Transverse colon (tissue), 4 donors: ENCODE results near the gene ZNF431. TPM values are rescaled to one million over a fixed set of nuclear protein-coding genes. Genes with fewer than 3 reads are reported as not detected.

Experiments
- DNase-seq: peaks from one replicate; pipeline ENCODE4 v3.0.0-alpha.2; 2019
- H3K27ac ChIP-seq, 4 donors: fragments of 200-600 bp; sonication (generic); 2 replicates each; pipeline ENCODE4 v1.5.1; 2016 to 2018; ENCODE audit warnings: inconsistent platforms in 4 of 4
- H3K27me3 ChIP-seq: fragments of 200-600 bp; sonication (generic); 2 replicates; pipeline ENCODE4 v1.5.1; 2017; ENCODE audit warnings: inconsistent platforms
- H3K36me3 ChIP-seq, 4 donors: fragments of 200-600 bp; sonication (generic); 2 replicates each; pipeline ENCODE4 v1.5.1; 2017 to 2019; ENCODE audit warnings: inconsistent platforms in 4 of 4
- H3K4me1 ChIP-seq, 4 donors: fragments of 200-600 bp; sonication (generic); 2 replicates each; pipeline ENCODE4 v1.5.1; 2017 to 2020; ENCODE audit warnings: inconsistent platforms in 4 of 4
- H3K4me3 ChIP-seq, 4 donors: fragments of 200-600 bp; sonication (generic); 1 replicate in 1 of 4; 2 replicates in 3 of 4; pipeline versions ENCODE4 v1.5.1 to v1.6.1; 2017 to 2019; ENCODE audit warnings: inconsistent platforms in 4 of 4
- H3K9me3 ChIP-seq, 2 donors: fragments of 200-600 bp; sonication (generic); 2 replicates each; pipeline ENCODE4 v1.5.1; 2017 to 2019; ENCODE audit warnings: inconsistent platforms in 2 of 2
- CTCF ChIP-seq, 5 experiments: fragments of 200-600 bp in 3 of 5; fragments of 450-650 bp in 2 of 5; sonication (generic) in 3 of 5; IDR thresholded peaks; 1 replicate in 2 of 5; 2 replicates in 3 of 5; pipeline ENCODE4 v1.5.1; 2016 to 2017; ENCODE audit warnings: antibody characterized with exemption in 5 of 5, inconsistent platforms in 3 of 5, mild to moderate bottlenecking in 2 of 5, moderate library complexity in 1 of 5
- EP300 ChIP-seq: sonication (generic); formaldehyde crosslinking; IDR thresholded peaks from one replicate; pipeline ENCODE4 v1.6.1; 2017; ENCODE audit warnings: antibody characterized with exemption, low read depth
- POLR2A ChIP-seq: fragments of 450-650 bp; IDR thresholded peaks from one replicate; pipeline ENCODE4 v1.6.1; 2016; ENCODE audit warnings: antibody characterized with exemption, mild to moderate bottlenecking, moderate library complexity
- POLR2AphosphoS5 ChIP-seq, 3 donors: sonication (generic); formaldehyde crosslinking; IDR thresholded peaks; one replicate each; pipeline ENCODE4 v1.6.1; 2016; ENCODE audit warnings: antibody characterized with exemption in 3 of 3
- WGBS, 2 donors: methylation state at CpG; one replicate each; pipeline ENCODE4 v1.1.5; 2018; ENCODE audit warnings: low coverage in 1 of 2; 5-methylcytosine and 5-hydroxymethylcytosine counted together
- in situ Hi-C, 4 donors: fragments of 200-750 bp; cut with MboI; loops; one replicate each; pipeline versions ENCODE4 v1.15.0 to v1.15.1; 2017; ENCODE audit warnings: low sequenced_read_pairs in 3 of 4, low pct_ligation_motif_present in 1 of 4, low pct_unique_long_range_greater_than_20kb in 1 of 4
- intact Hi-C: fragments of 100-400 bp; cut with DNase I; formaldehyde crosslinking; loops from one replicate; pipeline ENCODE4 v1.15.1; 2023; ENCODE audit warnings: low total_unique reads
- small RNA-seq, 4 donors: library from RNA; depleted of rRNA; stranded (forward); fragments of <200 nt; gene quantifications; one replicate each; pipeline ENCODE3, GENCODE V24; 2016
- total RNA-seq, 4 donors: library from RNA; depleted of rRNA; stranded (reverse); fragments of >200 nt; gene quantifications; one replicate each; pipeline ENCODE4 v1.1.0, GENCODE V29; 2016

ZNF431 gene
- total RNA-seq, 4 donors from 2014 or later, result 7.4 to 18.0 (median 17.4) TPM

GRCh38 chr19:21238670-21239069 lies 96.8 kb downstream of the ZNF431 start:
- no peak overlapping the region for H3K27ac ChIP-seq
- no peak overlapping the region for H3K4me3 ChIP-seq
- no peaks in the 10 kb centered on the region for H3K36me3 ChIP-seq
- H3K9me3 ChIP-seq, result no peaks in the 10 kb centered on the region
- intact Hi-C loops, result no loop called here
- H3K27me3 ChIP-seq, result no peaks in the 10 kb centered on the region
- no peak for TF ChIP-seq POLR2AphosphoS5 (IDR thresholded peaks at IDR 0.05)
- no peak for TF ChIP-seq EP300
- TF ChIP-seq POLR2A, result no peak
- no peak for TF ChIP-seq CTCF (IDR thresholded peaks at IDR 0.05)
- in situ Hi-C loops, result loop anchor here in 1 of 4 donors (10.0 kb wide), 1 partner anchor 254 kb away; no protein-coding TSS in a partner anchor
- WGBS, 2 donors, result 88% methylated on average over 2 of the region's 2 CpGs
- H3K4me1 ChIP-seq, result no peaks in the 10 kb centered on the region
- DNase-seq, result no peak

Small RNA genes lying within 50 kb of the gene (small RNA-seq; reads per million reads assigned to genes)
- gene RNA5SP469, result 0 reads per million in 4 donors

Other genes with a start within 250 kb of the ZNF431 start
- gene ZNF85, start 218.8 kb upstream of the ZNF431 start, total RNA-seq, result 1 to 10 TPM; 2.8 to 9.7 (median 7.2) TPM
- 1 to 10 TPM; 2.2 to 8.3 (median 4.3) TPM for gene ZNF430, start 121.4 kb upstream of the ZNF431 start, total RNA-seq
- gene ZNF714, start 59.8 kb upstream of the ZNF431 start, total RNA-seq, result 10 to 100 TPM in 2 of 4 donors, 1 to 10 TPM in 2; 4.1 to 19.5 (median 11.6) TPM
- 10 to 100 TPM; 12.7 to 21.4 (median 19.2) TPM for gene ZNF708, start 187.4 kb downstream of the ZNF431 start, total RNA-seq
- gene ZNF738, start 217.0 kb downstream of the ZNF431 start, total RNA-seq, result 1 to 10 TPM; 2.0 to 8.6 (median 5.9) TPM